Stimulated activated CD8-positive, alpha-beta memory T cell treated with anti-CD3 and anti-CD28 coated beads, Interleukin-15, amount 100 ng/mL, for 4 hours (primary cell): ENCODE results near the gene B3GAT3.
A peak's percentile ranks its signal among the peaks of the same experiment; 100 is the strongest.
"Not testable (repeated sequence)": the region's sequence is repeated elsewhere in the genome, so short reads cannot be mapped to it uniquely, and the experiment has no call there.

ENCODE experiments used
- DNase-seq, 2 donors: peaks; one replicate each; pipeline ENCODE4 v3.0.0-alpha.2; 2020; ENCODE audit warnings: low read depth in 2 of 2

Gene B3GAT3

DNA sequence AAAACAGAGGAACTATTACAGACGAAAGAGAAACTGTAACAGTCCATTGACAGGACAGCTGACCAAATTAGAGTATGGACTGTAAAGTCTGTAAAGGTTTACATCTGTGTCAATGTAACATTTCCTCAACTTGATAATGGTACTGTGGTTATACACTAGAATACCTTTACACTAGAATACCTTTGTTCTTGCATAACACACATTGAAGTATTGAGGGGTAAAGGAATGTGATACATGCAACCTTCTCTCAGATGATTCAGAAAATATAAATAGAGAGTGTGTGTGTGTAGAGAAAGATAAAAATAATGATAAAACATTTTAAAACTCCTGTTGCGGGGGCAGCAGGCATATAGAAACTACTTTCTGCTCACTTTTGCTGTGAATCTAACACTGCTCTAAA lies 42.5 kb downstream of the B3GAT3 start:
- no peak for DNase-seq

DNA sequence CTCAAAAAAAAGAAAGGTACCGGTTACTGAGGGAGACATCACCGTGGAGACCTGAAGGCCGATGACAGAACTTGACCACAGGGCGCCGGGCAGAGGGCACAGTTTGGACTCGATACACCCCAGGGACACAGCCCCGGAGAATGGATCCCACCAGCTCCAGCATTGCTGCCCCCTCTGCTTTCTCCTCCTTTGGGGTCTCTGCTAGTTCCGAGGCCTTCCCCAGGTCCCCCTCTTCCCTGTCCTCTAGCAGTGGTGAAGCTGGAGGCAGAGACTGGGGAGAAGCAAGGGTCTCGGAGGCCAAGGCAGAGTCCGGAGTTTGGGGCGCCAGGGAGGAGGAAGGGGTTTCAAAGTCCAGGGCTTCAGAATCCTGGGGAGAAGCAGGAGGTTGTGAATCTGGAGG lies 43.2 kb downstream of the B3GAT3 start:
- no peak for DNase-seq

DNA sequence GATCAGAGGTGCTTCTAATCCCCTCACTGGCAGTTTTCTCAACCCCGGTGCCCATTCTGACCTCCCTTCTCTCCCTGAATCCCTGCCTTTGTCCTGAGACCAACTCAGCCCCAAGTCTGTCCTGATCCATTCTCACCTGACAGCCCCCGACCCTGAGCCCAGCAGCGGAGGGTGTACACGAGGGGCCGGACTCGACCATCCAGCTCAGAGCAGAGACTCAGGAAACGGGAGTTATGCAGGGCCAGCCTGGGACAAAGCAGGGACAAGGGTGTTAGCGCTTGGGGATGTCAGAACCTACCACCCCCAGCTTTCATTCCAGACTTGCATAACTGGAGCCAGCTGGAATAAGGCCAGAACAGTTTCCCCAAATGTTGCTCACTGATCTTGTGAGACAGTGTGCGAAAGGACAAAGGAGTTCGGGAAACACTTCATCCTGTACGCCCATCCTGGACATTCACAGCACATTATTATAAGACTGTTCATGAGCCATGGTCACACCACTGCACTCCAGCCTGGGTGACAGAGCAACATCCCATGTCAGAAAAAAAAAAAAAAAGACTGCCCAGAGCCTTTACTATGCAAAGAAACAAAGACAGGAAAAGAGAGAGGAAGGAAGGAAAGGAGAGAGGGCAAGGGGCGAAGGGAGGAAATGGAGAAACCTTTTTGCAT lies 44.6 kb downstream of the B3GAT3 start:
- no peak for DNase-seq

DNA sequence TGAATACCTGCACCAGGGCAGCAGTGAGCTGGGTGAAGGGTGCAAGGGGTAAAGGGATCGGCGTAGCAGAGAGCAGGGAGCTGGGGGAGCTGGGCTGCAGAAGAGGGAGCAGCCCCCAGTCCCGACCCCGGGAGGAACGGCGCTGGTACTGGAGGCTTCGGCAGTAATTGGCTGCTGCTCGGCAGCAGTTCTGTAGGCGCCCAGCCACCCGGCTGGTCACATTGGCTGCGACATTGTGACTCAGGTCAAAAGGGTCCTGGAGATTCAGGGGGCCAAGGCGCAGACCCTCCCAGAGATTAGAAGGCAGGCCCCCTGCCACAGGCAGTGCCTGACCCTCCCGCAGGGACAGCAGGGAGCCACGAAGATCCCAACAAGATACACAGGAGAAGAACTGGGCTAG lies 45.9 kb downstream of the B3GAT3 start:
- DNase-seq: no peak

DNA sequence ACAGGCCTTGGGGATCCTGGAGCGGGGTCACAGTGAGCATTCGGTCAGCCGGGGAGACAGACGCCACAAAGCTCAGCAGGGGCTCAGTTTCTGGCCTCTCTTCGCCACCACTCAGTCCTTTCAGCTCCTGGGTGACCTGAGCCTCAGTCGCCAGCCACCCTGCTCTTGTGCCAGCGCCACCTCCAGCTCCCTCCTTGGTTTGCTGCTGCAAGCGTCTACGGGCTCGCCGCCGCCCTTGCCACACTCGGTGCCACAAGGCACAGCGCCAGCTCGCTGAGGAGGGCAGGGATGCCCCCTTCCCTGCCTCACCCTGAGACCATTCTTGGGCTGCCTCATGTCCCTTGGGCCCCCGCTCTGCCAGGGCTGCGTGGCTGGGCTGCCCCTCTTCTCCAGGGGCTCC lies 46.6 kb downstream of the B3GAT3 start:
- no peak for DNase-seq

DNA sequence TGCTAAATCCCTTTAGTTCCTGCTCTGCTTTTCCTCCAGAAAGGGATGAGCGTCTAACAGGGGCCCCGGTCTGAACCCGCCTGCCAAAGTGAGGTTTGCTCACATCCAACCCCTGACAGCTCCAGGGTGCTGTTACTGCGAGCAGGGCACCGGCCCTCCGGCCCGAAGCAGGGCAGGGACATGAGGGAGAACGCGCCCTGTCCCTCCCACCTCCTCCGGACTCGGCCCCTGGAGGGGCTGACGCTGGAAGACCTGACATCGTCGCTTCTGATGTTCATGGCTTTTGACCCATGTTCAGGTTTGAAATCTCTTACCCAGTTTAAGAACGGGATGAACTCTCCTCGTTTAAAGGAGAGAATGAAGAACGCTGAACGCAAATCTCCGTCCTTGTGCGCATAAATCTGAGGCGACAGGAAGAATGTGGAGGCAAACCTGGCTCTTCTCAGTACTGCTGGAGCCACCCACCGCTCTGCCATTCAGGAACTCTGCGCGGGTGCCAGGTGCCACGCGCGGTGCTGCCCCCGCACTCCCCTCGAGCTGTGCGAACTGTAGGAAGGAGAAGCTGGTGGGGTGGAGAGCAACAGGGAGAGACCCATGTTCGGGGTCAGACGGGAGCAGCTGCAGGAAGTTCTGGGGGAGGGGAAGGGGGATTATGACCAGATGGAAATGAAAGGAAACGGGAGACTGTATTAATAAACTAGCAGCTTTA lies 47.3 kb downstream of the B3GAT3 start:
- no peak for DNase-seq

DNA sequence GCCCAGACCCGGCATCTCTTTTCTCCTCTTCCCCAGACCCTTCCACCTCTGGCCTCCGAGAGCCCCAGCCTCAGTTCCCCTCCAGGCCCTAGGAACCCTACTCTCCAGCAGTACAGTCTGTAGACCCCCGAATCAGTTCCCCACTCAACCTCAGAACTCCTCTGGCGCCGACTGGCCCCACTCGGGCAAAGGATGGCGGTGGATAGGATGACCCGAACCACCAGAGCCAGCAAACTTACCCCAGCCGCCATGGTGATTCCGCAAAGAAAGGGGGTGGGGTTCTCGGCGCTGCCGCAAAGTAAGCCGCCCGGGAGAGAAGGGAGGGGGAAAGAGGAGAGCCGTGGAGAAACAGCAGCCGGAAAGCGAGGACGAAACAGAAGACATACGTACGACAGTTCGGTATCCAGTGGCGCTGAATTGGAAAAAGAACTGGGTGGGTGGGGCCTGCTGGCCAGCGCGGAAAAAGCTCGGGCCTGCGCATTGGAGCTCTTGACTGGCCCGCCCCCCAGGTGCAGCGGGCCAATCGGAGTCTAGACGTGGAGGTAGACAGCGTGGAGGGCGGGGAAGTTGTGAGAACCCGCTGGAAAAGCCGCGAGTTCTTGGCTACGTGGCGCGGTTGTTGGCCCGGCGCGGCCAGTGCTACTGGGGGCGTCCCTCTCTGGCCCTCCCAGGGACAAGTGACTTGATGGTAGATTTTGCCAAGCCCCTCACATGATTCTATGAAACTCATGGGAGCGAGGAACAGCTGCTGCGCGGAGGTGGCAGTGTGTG lies 48.0 kb downstream of the B3GAT3 start, which contains the start of gene EEF1G:
Gene EEF1G (minus strand): TSS at position 300 of the 771 bp plus-strand sequence. CDS start 49 bp downstream, at position 251.
- DNase-seq: peak; percentile 96 to 98

DNA sequence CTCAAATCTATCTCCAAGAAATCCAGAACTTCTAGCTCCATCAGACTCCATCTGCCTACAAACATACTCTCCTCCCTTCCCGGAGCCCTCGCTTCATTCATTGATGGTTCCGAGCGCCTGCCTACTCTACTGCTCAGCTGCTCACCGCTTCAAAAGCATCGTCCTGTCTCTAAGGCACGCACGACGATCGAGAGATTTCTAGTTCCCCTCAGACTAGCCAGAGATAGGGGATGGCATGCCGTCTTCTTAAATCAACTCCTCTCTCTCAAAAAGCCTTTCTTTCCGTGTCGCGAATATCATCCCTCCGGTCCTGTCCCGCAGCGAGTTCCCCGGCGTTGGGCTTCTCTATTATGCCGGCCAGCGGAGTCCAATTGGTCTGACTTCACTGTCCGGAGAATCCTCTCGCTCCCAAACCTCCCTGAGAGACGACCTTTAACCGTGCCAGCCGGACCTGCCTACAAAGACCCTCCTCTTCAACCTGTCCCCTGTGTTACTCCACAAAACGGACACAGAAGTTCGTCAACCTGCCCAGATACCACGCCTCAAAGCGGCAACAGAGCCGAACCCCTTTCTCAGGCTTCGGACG lies 48.7 kb downstream of the B3GAT3 start:
- no peak for DNase-seq

DNA sequence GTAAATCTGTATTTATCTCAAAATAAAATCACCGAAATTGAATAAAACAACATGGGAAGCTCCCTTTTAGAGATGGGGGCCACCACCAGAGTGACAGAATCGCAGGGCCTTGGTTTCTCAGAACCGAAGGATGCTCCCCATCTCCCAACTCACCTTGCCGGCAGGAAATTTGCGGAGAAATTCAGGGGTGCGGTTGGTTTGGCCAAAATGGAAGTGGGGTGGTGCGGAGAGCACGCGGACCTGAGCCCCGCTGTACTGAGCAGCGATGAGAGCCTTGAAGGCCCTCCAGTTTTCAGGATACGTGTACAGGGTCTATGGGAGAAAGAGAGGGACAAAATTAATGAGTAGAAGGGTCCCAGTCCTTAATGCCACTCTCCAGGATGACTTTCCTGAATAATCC lies 49.4 kb downstream of the B3GAT3 start:
- DNase-seq: no peak

DNA sequence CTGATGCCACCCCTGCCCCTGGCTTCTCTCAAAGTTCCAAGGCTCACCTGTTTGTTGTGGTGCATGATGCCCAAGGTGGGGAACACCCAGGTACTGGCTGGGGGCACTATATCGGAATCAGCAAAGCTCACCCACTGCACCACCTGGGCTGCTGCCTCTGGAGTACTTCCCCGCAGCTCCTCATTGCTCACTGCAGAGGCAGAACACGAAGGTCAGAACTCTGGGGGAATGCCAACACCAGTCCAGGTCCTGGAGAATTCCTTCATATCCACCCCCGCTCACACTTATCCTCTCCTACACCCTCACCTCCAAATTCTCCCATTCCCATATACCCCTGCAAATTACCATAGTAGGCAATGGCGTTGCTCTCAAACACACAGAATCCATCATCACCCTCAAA lies 50.3 kb downstream of the B3GAT3 start:
- DNase-seq: not testable (repeated sequence)

DNA sequence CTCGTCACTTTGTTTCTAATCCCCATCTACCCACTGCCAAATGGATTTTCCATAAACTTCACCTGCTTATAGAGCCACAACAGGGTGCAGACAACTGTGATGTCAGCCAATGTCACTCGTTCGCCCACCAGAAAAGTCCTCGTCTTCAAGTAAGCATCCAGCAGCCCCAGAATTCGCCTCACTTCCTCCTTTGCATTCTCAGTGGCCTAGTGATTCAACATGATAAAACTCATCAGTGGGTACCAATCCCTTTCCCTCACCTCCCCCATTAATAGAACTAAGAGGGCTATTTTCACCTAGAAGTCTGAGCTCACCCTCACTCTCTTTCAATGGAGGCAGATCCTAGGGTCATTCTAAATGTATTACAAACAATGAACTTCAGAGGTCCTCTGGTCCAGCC lies 50.9 kb downstream of the B3GAT3 start:
- not testable (repeated sequence) for DNase-seq

DNA sequence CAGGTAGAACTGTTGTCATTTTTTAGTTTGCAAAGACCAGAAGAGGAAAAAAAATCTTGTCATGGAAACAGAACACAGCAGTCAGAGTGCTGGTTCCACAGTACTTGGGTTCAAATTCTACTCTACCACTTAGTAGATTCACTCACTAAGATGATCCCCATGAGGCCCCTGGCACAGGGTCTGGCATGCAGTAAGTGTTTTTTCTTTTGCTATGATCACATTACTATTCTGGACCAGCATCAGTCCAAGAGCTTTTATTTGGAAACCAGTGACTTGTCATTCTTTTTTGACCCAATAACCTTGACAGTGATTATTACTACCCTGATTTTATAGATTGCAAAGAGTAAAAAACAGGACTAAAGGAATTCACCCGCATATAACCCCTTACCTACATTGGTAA lies 52.2 kb downstream of the B3GAT3 start:
- DNase-seq: no peak

DNA sequence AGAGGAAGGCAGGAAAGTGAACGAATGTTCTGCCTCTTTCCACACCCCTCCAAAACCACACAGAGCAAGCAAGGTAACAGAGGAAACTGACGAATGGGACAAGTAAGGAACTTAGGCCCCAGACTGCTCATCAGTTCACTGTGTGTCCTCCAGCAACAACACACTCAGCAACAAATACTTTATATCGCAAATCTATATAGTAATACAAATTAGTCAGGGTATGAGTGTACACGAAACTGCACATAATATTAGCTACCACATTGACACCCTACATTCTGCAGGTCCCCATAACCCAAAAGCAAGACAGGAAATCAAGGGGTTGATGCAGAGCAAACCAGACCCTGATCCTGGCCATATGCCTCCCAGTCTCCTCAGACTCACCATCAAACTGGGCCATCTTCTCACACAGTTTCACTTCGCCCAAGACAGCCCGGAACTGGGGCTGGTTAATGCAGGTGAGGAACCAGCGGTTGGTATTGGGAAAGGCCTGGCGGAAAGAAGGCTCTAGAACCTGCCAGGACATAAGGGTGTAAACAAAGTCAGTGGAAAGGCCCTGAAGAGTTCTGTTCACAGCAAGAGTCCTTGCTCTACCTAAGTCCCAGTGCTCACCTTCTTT lies 54.7 kb downstream of the B3GAT3 start:
- no peak for DNase-seq

DNA sequence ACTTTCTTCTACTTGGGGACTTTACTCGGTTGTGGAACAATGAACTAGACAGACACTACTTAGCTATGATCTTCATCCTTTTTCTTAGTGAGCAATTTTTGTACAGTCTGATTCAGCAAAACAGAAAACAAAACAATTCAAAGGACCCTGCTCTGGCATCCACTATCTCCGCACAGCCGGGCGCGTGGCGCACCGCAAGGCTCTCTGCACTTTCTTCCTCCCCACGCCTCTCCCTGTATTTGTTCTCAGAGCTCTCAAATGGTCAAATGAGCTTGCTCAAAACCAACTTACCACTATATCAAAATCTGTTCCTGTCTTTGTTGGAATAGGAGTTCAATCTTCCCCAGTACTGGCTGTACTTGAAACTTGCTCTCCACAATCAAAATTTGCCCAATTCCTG lies 55.5 kb downstream of the B3GAT3 start:
- DNase-seq: no peak
